ENCODE data around the gene PAIP1.
"Not testable (repeated sequence)": the region's sequence is repeated elsewhere in the genome, so short reads cannot be mapped to it uniquely, and the experiment has no call there.

Gene PAIP1

GRCh38 chr5:43556857-43557542, at the start of gene PAIP1:
PAIP1 (minus strand) TSS chr5:43557077; CDS start chr5:43556846, 231 bp downstream.
- peak; percentile 58 for DNase-seq

GRCh38 chr5:43606351-43606750, 49.5 kb upstream of the PAIP1 start:
- no peak for DNase-seq

GRCh38 chr5:43604699-43605098, 47.8 kb upstream of the PAIP1 start:
- DNase-seq, result no peak

GRCh38 chr5:43603344-43604217, 46.7 kb upstream of the PAIP1 start:
- no peak for DNase-seq

GRCh38 chr5:43602461-43603343, 45.8 kb upstream of the PAIP1 start, which contains the start of gene NNT:
NNT (plus strand) TSS chr5:43603180; CDS start chr5:43609196, 6,016 bp downstream.
- peak; percentile 3 for DNase-seq

GRCh38 chr5:43601454-43602260, 44.8 kb upstream of the PAIP1 start:
- no peak for DNase-seq

GRCh38 chr5:43598927-43599326, 42.0 kb upstream of the PAIP1 start:
- DNase-seq, result not testable (repeated sequence)

GRCh38 chr5:43592363-43592762, 35.5 kb upstream of the PAIP1 start:
- no peak for DNase-seq

- no peak for DNase-seq
These were observed 33.8 kb upstream of the PAIP1 start for GRCh38 chr5:43590700-43591099.

GRCh38 chr5:43589310-43589709, 32.4 kb upstream of the PAIP1 start:
- DNase-seq, result no peak

GRCh38 chr5:43588842-43589241, 32.0 kb upstream of the PAIP1 start:
- no peak for DNase-seq

- DNase-seq, result no peak
These were observed 27.4 kb upstream of the PAIP1 start for GRCh38 chr5:43584166-43584699.

GRCh38 chr5:43583724-43584123, 26.8 kb upstream of the PAIP1 start:
- no peak for DNase-seq

GRCh38 chr5:43582082-43583005, 25.5 kb upstream of the PAIP1 start:
- no peak for DNase-seq

GRCh38 chr5:43581398-43581797, 24.5 kb upstream of the PAIP1 start:
- no peak for DNase-seq

GRCh38 chr5:43580402-43581210, 23.7 kb upstream of the PAIP1 start:
- not testable (repeated sequence) for DNase-seq

- DNase-seq, result no peak
These were observed 16.2 kb upstream of the PAIP1 start for GRCh38 chr5:43573058-43573457.

GRCh38 chr5:43572357-43572756, 15.5 kb upstream of the PAIP1 start:
- no peak for DNase-seq

- no peak for DNase-seq
These were observed 14.4 kb upstream of the PAIP1 start for GRCh38 chr5:43571237-43571636.

Measured in GOT3 (cell line).